ENCODE data around the gene CSAG3.
"Not testable (repeated sequence)": the region's sequence is repeated elsewhere in the genome, so short reads cannot be mapped to it uniquely, and the experiment has no call there.

The CSAG3 gene

DNA sequence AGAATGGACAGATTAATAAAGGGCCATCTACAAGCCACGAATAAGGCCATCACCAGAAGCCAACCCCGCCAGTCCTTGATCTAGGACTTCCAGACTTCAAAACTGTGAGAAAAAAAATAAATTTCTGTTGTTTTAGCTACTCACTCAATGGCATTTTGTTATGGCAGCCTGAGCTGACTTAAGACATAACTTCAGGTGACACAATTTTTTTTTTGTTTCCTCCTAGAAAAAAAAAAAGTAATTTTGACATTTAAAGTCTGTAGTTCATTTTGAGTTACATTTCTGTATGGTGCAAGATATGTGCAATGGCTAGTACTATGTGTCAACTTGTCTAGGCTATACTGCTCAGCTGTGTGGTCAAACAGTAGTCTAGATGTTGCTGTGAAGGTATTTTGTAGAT lies at the start of gene CSAG3:
TSS of gene CSAG3 (plus strand) at position 301 of the 400 bp plus-strand sequence.
- not testable (repeated sequence) for DNase-seq (ENCODE audit: low read depth)

GRCh38 chrX:152713195-152713594 lies 45.8 kb upstream of the CSAG3 start:
- DNase-seq (ENCODE audit: low read depth): not testable (repeated sequence)

- not testable (repeated sequence) for DNase-seq (ENCODE audit: low read depth)
These were observed 44.9 kb upstream of the CSAG3 start, which contains the start of gene MAGEA2B for GRCh38 chrX:152713815-152714787. TSS of gene MAGEA2B (plus strand) at chrX:152714628. CDS start at chrX:152717107, 2,479 bp downstream.

- DNase-seq (ENCODE audit: low read depth): no peak
These were observed 33.6 kb upstream of the CSAG3 start for GRCh38 chrX:152725409-152725808.

DNA sequence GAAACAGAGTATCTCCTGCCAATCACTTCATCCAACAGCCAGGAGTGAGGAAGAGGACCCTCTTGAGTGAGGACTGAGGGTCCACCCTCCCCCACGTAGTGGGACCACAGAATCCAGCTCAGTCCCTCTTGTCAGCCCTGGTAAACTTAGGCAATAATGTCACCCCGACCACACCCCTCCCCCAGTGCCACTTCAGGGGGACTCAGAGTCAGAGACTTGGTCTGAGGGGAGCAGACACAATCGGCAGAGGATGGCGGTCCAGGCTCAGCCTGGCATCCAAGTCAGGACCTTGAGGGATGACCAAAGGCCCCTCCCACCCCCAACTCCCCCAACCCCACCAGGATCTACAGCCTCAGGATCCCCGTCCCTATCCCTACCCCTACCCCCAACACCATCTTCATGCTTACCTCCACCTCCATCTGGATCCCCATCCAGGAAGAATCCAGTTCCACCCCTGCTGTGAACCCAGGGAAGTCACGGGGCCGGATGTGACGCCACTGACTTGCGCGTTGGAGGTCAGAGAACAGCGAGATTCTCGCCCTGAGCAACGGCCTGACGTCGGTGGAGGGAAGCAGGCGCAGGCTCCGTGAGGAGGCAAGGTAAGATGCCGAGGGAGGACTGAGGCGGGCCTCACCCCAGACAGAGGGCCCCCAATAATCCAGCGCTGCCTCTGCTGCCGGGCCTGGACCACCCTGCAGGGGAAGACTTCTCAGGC lies 25.6 kb upstream of the CSAG3 start, which contains the start of the genes CSAG1 and MAGEA12:
TSS of gene CSAG1 (minus strand) at position 461 of the 715 bp plus-strand sequence. CDS start 1,261 bp downstream, outside the sequence.
TSS of gene MAGEA12 (plus strand) at position 497 of the 715 bp plus-strand sequence. CDS start 2,405 bp downstream, outside the sequence.
- DNase-seq (ENCODE audit: low read depth): no peak

- not testable (repeated sequence) for DNase-seq (ENCODE audit: low read depth)
These were observed 24.7 kb upstream of the CSAG3 start for GRCh38 chrX:152734143-152734858.

- no peak for DNase-seq (ENCODE audit: low read depth)
These were observed 23.9 kb upstream of the CSAG3 start for GRCh38 chrX:152735101-152735500.

GRCh38 chrX:152735860-152736511 lies 23.0 kb upstream of the CSAG3 start:
- no peak for DNase-seq (ENCODE audit: low read depth)

DNA sequence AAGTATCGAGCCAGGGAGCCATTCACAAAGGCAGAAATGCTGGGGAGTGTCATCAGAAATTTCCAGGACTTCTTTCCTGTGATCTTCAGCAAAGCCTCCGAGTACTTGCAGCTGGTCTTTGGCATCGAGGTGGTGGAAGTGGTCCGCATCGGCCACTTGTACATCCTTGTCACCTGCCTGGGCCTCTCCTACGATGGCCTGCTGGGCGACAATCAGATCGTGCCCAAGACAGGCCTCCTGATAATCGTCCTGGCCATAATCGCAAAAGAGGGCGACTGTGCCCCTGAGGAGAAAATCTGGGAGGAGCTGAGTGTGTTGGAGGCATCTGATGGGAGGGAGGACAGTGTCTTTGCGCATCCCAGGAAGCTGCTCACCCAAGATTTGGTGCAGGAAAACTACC lies 22.5 kb upstream of the CSAG3 start:
- not testable (repeated sequence) for DNase-seq (ENCODE audit: low read depth)

DNA sequence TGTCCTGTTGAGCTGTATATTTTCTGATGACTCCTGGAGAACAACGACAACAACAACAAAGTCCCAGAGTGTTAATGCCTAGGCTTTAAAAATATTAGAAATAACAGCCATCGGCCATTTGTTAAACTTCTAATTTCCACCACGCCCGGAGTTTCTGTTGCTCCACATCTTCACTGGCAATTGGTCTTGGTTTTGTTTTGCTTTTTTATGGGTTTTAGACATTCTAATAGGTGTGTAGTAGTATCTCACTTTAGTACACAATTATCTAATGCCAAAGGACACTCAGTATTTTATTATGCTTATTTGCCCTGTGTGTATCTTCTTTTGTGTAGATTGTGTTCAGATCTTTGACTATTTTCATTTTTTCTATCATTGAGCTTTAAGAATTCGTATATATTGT lies 20.5 kb upstream of the CSAG3 start:
- DNase-seq (ENCODE audit: low read depth): no peak

DNA sequence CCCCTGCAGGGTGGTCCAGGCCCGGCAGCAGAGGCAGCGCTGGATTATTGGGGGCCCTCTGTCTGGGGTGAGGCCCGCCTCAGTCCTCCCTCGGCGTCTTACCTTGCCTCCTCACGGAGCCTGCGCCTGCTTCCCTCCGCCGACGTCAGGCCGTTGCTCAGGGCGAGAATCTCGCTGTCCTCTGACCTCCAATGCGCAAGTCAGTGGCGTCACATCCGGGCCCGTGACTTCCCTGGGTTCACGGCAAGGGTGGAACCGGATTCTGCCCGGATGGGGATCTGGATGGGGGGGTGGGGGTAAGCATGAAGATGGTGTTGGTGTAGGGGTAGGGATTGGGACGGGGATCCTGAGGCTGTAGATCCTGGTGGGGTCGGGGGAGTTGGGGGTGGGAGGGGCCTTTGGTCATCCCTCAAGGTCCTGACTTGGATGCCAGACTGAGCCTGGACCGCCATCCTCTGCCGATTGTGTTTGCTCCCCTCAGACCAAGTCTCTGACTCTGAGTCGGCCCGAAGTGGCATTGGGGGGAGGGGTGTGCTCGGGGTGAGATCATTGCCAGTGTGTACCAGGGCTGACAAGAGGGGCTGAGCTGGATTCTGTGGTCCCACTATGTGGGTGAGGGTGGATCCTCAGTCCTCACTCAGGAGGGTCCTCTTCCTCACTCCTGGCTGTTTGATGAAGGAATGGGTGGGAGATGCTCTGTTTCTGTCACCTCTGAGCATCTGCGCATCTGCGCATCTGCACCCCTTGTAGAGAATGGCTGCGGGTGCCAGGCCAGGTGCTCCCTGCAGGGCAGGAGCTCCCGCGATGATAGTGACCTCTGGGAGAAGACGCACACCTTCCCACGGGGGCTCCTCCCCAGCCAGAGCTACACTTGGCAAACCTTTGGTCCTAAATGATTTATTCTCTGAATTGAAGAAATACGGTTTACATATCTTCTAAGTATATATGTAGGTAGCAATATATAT lies 5.0 kb upstream of the CSAG3 start, which contains the start of gene MAGEA2:
TSS of gene MAGEA2 (minus strand) at position 157 of the 965 bp plus-strand sequence. CDS start 2,479 bp downstream, outside the sequence.
- not testable (repeated sequence) for DNase-seq (ENCODE audit: low read depth)

GRCh38 chrX:152754871-152755270 lies 4.1 kb upstream of the CSAG3 start:
- not testable (repeated sequence) for DNase-seq (ENCODE audit: low read depth)

GRCh38 chrX:152759544-152759943 lies 526 bp downstream of the CSAG3 start:
- DNase-seq (ENCODE audit: low read depth): not testable (repeated sequence)

- not testable (repeated sequence) for DNase-seq (ENCODE audit: low read depth)
These were observed 2.6 kb downstream of the CSAG3 start for GRCh38 chrX:152761582-152761981.

DNA sequence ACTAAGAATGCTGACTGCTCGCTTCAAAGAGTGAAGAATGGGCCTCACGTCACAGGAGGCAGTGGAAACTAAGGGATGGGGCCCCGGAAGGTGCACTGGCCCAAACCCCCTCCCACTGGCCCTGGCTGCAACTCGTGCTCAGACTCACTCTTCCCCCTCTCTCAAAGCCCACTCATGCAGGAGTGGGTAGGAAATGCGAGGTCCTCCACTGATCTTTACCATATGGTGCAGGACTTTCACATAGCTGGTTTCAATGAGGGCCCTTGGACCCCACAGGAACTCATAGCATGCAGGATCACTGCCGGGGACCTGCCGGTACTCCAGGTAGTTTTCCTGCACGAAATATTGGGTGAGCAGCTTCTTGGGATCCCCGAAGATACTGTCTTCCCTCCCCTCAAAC lies 7.5 kb downstream of the CSAG3 start:
- not testable (repeated sequence) for DNase-seq (ENCODE audit: low read depth)

DNA sequence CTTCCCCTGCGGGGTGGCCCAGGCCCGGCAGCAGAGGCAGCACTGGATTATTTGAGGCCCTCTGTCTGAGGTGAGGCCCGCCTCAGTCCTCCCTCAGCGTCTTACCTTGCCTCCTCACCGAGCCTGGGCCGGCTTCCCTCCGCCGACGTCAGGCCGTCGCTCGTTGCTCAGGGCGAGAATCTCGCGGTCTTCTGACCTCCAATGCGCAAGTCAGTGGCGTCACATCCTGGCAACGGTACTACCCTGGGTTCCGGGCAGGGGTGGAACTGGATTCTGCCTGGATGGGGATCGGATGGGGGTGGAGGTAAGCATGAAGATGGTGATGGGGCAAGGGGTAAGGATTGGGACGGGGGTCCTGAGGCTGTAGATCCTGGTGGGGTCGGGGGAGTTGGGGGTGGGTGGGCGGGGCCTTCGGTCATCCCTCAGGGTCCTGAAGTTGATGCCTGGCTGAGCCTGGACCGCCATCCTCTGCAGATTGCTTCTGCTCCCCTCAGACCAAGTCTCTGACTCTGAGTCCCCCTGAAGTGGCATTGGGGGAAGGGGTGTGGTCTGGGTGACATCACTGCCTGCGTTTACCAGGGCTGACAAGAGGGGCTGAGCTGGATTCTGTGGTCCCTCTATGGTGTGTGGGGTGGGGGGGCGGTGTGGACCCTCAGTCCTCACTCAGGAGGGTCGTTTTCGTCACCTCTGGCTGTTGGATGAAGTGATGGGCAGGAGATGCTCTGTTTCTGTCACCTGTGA lies 10.7 kb downstream of the CSAG3 start, which contains the start of gene MAGEA6:
TSS of gene MAGEA6 (minus strand) at position 141 of the 741 bp plus-strand sequence. CDS start 2,039 bp downstream, outside the sequence.
- not testable (repeated sequence) for DNase-seq (ENCODE audit: low read depth)

DNA sequence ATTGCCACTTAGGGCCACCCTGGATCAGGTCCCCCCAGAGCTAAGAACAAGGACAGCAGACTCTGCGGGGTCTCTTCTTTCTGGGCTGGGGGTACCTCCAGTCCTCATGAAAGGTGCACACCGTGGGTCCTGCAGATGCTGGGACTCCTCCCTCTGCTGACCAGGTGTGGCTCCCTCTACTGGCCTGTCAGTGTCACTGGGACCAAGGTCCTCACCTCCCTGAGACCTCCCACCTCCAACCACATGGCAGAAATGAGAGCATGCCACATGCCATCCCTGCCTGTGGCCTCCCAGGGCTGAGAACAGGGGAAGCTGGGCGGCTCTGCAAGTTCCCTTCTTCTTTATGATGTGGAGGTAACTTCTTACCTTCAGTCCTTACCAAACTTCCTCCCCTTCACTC lies 28.0 kb downstream of the CSAG3 start:
- not testable (repeated sequence) for DNase-seq (ENCODE audit: low read depth)

DNA sequence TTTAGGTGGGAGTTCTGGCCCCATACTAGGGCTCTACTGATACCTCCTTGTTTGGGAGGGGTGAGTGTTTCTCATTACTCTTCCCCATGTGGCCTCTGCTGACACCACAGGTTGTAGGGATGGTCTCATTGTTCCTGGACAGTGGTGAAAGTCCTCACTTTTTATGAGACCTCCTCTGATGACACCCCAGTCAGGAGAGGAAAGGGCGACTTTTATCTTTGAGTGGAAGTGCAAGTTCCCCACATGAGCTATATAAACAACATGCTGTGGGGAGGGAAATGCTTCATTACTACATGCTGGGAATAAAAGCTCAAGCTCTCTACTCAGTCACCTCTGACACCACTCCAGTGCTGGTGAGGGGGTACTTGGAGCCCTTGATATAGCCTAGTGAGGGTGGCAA lies 39.9 kb downstream of the CSAG3 start:
- DNase-seq (ENCODE audit: low read depth): no peak

DNA sequence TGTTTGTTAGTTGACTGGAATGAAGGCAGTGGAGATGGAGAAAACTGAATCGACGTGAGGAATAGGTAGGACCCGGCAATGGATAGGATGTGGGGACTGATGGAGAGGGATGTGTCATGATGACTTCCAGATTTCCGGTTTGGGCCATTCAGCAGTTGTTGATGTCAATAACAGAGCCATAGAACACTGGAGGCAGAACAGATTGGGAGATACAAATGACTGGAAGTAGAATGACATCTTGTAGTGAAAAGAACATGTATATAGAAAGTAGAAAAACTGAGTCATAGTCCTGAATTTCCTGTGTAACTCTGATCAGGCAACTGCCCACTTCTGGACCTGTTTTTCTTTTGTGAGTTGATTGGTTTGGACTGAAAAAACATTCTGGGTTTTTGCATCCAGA lies 47.0 kb downstream of the CSAG3 start:
- no peak for DNase-seq (ENCODE audit: low read depth)
